Measurements from ENCODE around the gene ZBTB12. TPM values are rescaled to one million over a fixed set of nuclear protein-coding genes. Genes with fewer than 3 reads are reported as not detected.

Gene ZBTB12
- total RNA-seq, 1 donor = 3.6 TPM

DNA sequence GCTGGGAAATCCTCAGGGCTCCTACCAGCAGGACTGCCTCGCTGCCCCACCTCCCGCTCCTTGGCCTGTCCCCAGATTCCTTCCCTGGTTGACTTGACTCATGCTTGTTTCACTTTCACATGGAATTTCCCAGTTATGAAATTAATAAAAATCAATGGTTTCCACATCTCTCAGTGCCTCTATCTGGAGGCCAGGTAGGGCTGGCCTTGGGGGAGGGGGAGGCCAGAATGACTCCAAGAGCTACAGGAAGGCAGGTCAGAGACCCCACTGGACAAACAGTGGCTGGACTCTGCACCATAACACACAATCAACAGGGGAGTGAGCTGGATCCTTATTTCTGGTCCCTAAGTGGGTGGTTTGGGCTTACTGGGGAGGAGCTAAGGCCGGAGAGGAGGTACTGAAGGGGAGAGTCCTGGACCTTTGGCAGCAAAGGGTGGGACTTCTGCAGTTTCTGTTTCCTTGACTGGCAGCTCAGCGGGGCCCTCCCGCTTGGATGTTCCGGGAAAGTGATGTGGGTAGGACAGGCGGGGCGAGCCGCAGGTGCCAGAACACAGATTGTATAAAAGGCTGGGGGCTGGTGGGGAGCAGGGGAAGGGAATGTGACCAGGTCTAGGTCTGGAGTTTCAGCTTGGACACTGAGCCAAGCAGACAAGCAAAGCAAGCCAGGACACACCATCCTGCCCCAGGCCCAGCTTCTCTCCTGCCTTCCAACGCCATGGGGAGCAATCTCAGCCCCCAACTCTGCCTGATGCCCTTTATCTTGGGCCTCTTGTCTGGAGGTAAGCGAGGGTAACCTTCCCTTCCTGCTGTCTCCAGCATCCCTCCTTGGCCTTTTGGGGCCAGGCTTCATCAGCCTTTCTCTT, 43.9 kb upstream of the ZBTB12 start, which contains the start of gene CFB:
TSS of gene CFB (plus strand) at position 589 of the 863 bp plus-strand sequence. CDS start at position 716, 127 bp downstream.
- DNase-seq (ENCODE audit: insufficient read length, low spot score, missing footprints) = peak; percentile 97
- no peaks in the 10 kb centered on the region for H3K36me3 ChIP-seq (ENCODE audit: insufficient read depth, low read length)
- peak within 1 kb of the TSS; percentile 87 for H2AFZ ChIP-seq (ENCODE audit: low read length)
- TF ChIP-seq, protein P1, sequence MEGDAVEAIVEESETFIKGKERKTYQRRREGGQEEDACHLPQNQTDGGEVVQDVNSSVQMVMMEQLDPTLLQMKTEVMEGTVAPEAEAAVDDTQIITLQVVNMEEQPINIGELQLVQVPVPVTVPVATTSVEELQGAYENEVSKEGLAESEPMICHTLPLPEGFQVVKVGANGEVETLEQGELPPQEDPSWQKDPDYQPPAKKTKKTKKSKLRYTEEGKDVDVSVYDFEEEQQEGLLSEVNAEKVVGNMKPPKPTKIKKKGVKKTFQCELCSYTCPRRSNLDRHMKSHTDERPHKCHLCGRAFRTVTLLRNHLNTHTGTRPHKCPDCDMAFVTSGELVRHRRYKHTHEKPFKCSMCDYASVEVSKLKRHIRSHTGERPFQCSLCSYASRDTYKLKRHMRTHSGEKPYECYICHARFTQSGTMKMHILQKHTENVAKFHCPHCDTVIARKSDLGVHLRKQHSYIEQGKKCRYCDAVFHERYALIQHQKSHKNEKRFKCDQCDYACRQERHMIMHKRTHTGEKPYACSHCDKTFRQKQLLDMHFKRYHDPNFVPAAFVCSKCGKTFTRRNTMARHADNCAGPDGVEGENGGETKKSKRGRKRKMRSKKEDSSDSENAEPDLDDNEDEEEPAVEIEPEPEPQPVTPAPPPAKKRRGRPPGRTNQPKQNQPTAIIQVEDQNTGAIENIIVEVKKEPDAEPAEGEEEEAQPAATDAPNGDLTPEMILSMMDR (IDR thresholded peaks at IDR 0.05; ENCODE audit: extremely low read depth, low read depth, low read length) = no peak
- peak within 1 kb of the TSS; percentile 68 for H3K4me3 ChIP-seq (ENCODE audit: insufficient read depth, low read length)
- H3K27me3 ChIP-seq (ENCODE audit: insufficient read depth, low read length) = peaks cover 5% of the 10 kb centered on the region
- no peaks in the 10 kb centered on the region for H4K20me1 ChIP-seq (ENCODE audit: insufficient read depth, low read length)
- no peaks in the 10 kb centered on the region for H3K79me2 ChIP-seq (ENCODE audit: insufficient read depth, low read length)
- no peaks in the 10 kb centered on the region for H3K9me3 ChIP-seq (ENCODE audit: low read depth, low read length)
- peak within 1 kb of the TSS; percentile 81 for H3K27ac ChIP-seq (ENCODE audit: low read depth, low read length)
- peaks cover 23% of the 10 kb centered on the region for H3K4me1 ChIP-seq (ENCODE audit: insufficient read depth, low read length)
- H3K4me2 ChIP-seq (ENCODE audit: insufficient read depth, low read length) = peak within 1 kb of the TSS; percentile 94

DNA sequence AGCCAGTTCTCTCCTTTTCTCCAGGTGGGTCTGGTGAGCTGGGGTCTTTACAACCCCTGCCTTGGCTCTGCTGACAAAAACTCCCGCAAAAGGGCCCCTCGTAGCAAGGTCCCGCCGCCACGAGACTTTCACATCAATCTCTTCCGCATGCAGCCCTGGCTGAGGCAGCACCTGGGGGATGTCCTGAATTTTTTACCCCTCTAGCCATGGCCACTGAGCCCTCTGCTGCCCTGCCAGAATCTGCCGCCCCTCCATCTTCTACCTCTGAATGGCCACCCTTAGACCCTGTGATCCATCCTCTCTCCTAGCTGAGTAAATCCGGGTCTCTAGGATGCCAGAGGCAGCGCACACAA, 43.2 kb upstream of the ZBTB12 start:
- H3K9me3 ChIP-seq (ENCODE audit: low read depth, low read length) = no peaks in the 10 kb centered on the region
- H3K4me1 ChIP-seq (ENCODE audit: insufficient read depth, low read length) = peaks cover 24% of the 10 kb centered on the region
- peak overlapping the region; percentile 81 for H3K27ac ChIP-seq (ENCODE audit: low read depth, low read length)
- TF ChIP-seq, protein P1 (IDR thresholded peaks at IDR 0.05; ENCODE audit: extremely low read depth, low read depth, low read length) = no peak
- H2AFZ ChIP-seq (ENCODE audit: low read length) = peak overlapping the region; percentile 87
- H4K20me1 ChIP-seq (ENCODE audit: insufficient read depth, low read length) = no peaks in the 10 kb centered on the region
- H3K27me3 ChIP-seq (ENCODE audit: insufficient read depth, low read length) = peaks cover 5% of the 10 kb centered on the region
- no peaks in the 10 kb centered on the region for H3K79me2 ChIP-seq (ENCODE audit: insufficient read depth, low read length)
- peak overlapping the region; percentile 94 for H3K4me2 ChIP-seq (ENCODE audit: insufficient read depth, low read length)
- H3K4me3 ChIP-seq (ENCODE audit: insufficient read depth, low read length) = peak overlapping the region; percentile 68
- no peak for DNase-seq (ENCODE audit: insufficient read length, low spot score, missing footprints)
- H3K36me3 ChIP-seq (ENCODE audit: insufficient read depth, low read length) = no peaks in the 10 kb centered on the region

DNA sequence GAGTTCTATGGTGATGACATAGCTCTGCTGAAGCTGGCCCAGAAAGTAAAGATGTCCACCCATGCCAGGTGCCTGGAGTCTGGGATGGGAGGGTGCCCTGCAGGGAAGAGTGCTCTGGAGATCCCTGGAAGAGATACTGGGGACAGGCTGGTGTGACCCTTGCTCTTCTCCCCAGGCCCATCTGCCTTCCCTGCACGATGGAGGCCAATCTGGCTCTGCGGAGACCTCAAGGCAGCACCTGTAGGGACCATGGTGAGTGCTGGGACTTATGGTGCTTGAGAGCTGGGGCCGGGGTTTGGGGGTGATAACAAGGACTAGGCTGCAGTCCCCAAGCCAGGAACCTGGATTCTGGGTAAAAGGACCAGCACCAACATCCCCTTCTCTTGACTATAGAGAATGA, 41.9 kb upstream of the ZBTB12 start:
- no peaks in the 10 kb centered on the region for H3K9me3 ChIP-seq (ENCODE audit: low read depth, low read length)
- no peak overlapping the region for H3K4me3 ChIP-seq (ENCODE audit: insufficient read depth, low read length)
- H2AFZ ChIP-seq (ENCODE audit: low read length) = no peak overlapping the region
- H3K27ac ChIP-seq (ENCODE audit: low read depth, low read length) = no peak overlapping the region
- no peaks in the 10 kb centered on the region for H4K20me1 ChIP-seq (ENCODE audit: insufficient read depth, low read length)
- no peaks in the 10 kb centered on the region for H3K36me3 ChIP-seq (ENCODE audit: insufficient read depth, low read length)
- peaks cover 5% of the 10 kb centered on the region for H3K27me3 ChIP-seq (ENCODE audit: insufficient read depth, low read length)
- peaks cover 23% of the 10 kb centered on the region for H3K4me1 ChIP-seq (ENCODE audit: insufficient read depth, low read length)
- no peaks in the 10 kb centered on the region for H3K79me2 ChIP-seq (ENCODE audit: insufficient read depth, low read length)
- no peak overlapping the region for H3K4me2 ChIP-seq (ENCODE audit: insufficient read depth, low read length)
- TF ChIP-seq, protein P1 (IDR thresholded peaks at IDR 0.05; ENCODE audit: extremely low read depth, low read depth, low read length) = no peak
- DNase-seq (ENCODE audit: insufficient read length, low spot score, missing footprints) = no peak

DNA sequence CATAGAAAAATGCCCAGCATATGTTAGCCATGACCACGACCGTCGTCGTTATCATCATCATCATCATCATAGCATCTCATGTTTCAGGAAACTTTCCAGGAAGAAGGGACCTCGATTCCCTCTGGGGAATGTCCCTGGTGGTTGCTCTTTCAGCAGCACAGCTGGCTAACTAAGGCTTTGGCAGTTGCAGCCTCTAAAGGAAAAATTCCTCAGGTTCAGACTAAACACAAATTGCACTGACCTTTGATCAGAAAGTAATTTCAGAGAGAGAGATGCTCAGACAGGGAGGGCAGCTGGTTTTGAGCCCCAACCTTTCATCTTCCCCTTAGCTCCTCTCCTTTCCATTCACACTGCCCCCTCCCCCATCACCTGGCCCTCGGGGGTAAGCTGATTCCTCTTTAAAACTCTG, 38.4 kb upstream of the ZBTB12 start:
- no peak overlapping the region for H3K4me3 ChIP-seq (ENCODE audit: insufficient read depth, low read length)
- H3K27ac ChIP-seq (ENCODE audit: low read depth, low read length) = no peak overlapping the region
- no peaks in the 10 kb centered on the region for H3K36me3 ChIP-seq (ENCODE audit: insufficient read depth, low read length)
- H3K4me2 ChIP-seq (ENCODE audit: insufficient read depth, low read length) = no peak overlapping the region
- TF ChIP-seq, protein P1 (IDR thresholded peaks at IDR 0.05; ENCODE audit: extremely low read depth, low read depth, low read length) = no peak
- H2AFZ ChIP-seq (ENCODE audit: low read length) = peak overlapping the region; percentile 15
- no peaks in the 10 kb centered on the region for H3K79me2 ChIP-seq (ENCODE audit: insufficient read depth, low read length)
- H3K9me3 ChIP-seq (ENCODE audit: low read depth, low read length) = no peaks in the 10 kb centered on the region
- H3K4me1 ChIP-seq (ENCODE audit: insufficient read depth, low read length) = peaks cover 9% of the 10 kb centered on the region
- peaks cover 5% of the 10 kb centered on the region for H3K27me3 ChIP-seq (ENCODE audit: insufficient read depth, low read length)
- DNase-seq (ENCODE audit: insufficient read length, low spot score, missing footprints) = peak; percentile 83
- H4K20me1 ChIP-seq (ENCODE audit: insufficient read depth, low read length) = no peaks in the 10 kb centered on the region

Data from osteoblast (primary cell).